Smooth muscle cell (in vitro differentiated cells): Measurements from ENCODE around the gene SLC26A4. TPM values are rescaled to one million over a fixed set of nuclear protein-coding genes. Genes with fewer than 3 reads are reported as not detected.

Experiments
- DNase-seq: peaks from one replicate; lab custom pipeline; 2025; ENCODE audit not compliant: unreplicated experiment; lab: John Stamatoyannopoulos, UW
- H2AFZ ChIP-seq: fragments of 200-600 bp; sonication (generic); 2 replicates; pipeline ENCODE4 v1.6.0; 2016; ENCODE audit warnings: antibody characterized with exemption, low read depth, mild to moderate bottlenecking
- H3F3A ChIP-seq: fragments of 200-600 bp; sonication (generic); 2 replicates; pipeline ENCODE4 v1.6.0; 2017; ENCODE audit warnings: antibody characterized with exemption, low read depth
- H3K27ac ChIP-seq: fragments of 200-600 bp; sonication (generic); 2 replicates; pipeline ENCODE4 v1.5.1; 2016; ENCODE audit warnings: low read depth, mild to moderate bottlenecking
- H3K27me3 ChIP-seq: fragments of 200-600 bp; sonication (generic); 2 replicates; pipeline ENCODE4 v1.6.1; 2016; ENCODE audit warnings: low read depth, mild to moderate bottlenecking
- H3K36me3 ChIP-seq: fragments of 200-600 bp; sonication (generic); 2 replicates; pipeline ENCODE4 v1.5.1; 2016; ENCODE audit warnings: low read depth
- H3K4me1 ChIP-seq: fragments of 200-600 bp; sonication (generic); 2 replicates; pipeline ENCODE4 v1.5.1; 2016; ENCODE audit warnings: low read depth
- H3K4me2 ChIP-seq: fragments of 200-600 bp; sonication (generic); 2 replicates; pipeline ENCODE4 v1.6.0; 2016; ENCODE audit warnings: mild to moderate bottlenecking
- H3K4me3 ChIP-seq: fragments of 200-600 bp; sonication (generic); 2 replicates; pipeline ENCODE4 v1.5.1; 2016; ENCODE audit warnings: mild to moderate bottlenecking
- H3K79me2 ChIP-seq: fragments of 200-600 bp; sonication (generic); 2 replicates; pipeline ENCODE4 v1.6.0; 2016; ENCODE audit warnings: low read depth, mild to moderate bottlenecking
- H3K9ac ChIP-seq: fragments of 200-600 bp; sonication (generic); 2 replicates; pipeline ENCODE4 v1.6.0; 2016; ENCODE audit warnings: low read depth
- H3K9me3 ChIP-seq: fragments of 200-600 bp; sonication (generic); replicated peaks from 2 replicates; pipeline ENCODE4 v1.5.1; 2016; ENCODE audit warnings: low read depth
- H4K20me1 ChIP-seq: fragments of 200-600 bp; sonication (generic); 2 replicates; pipeline ENCODE4 v1.6.0; 2016; ENCODE audit warnings: low read depth
- WGBS: methylation state at CpG from one replicate; pipeline ENCODE4 v1.1.7; 2016; ENCODE audit warnings: low lambda C conversion rate; 5-methylcytosine and 5-hydroxymethylcytosine counted together
- polyA plus RNA-seq: library from polyadenylated mRNA; unstranded; fragments of >200 nt; fragmentation: Nextera tagmentation; extraction: Ambion mirVana; gene quantifications from 2 replicates; pipeline ENCODE4 v1.2.1, GENCODE V29; 2016
- total RNA-seq: library from RNA; depleted of rRNA; stranded (reverse); fragments of >200 nt; gene quantifications from 2 replicates; pipeline ENCODE4 v1.2.3, GENCODE V29; 2014
- TF ChIP-seq, protein P1 (sequence below): fragments of 200-600 bp; sonication (generic); IDR thresholded peaks from 2 replicates; pipeline ENCODE4 v1.5.1; 2017; ENCODE audit warnings: borderline replicate concordance, mild to moderate bottlenecking, antibody characterized with exemption; ENCODE audit not compliant: insufficient read depth, poor library complexity, severe bottlenecking

The SLC26A4 gene
- total and polyA plus RNA-seq, 2 experiments from 2014 or later: 0.06 to 1.7 TPM

DNA sequence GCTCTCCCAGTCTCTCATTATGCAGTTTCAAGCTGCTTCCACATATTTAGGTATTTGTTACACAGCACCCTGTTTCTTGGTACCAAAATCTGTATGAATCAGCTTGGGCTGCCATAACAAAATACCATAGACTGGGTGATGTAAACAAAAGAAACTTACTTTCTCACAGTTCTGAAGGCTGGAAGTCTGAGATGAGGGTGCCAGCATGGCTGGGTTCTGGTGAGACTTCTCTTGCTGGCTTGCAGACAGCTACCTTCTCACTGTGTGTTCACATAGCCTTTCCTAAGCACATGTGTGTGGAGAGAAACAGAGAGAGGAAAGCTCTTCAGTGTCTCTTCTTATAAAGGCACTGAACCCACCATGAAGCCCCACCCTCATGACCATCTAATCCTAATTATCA, 67.6 kb downstream of the SLC26A4 start:
- Histone ChIP-seq H3K9me3 (no peaks in the 10 kb centered on the region), H3K4me2 (no peak overlapping the region), H3K27me3 (peaks cover 17% of the 10 kb centered on the region), H3F3A (no peaks in the 10 kb centered on the region), H3K27ac (no peak overlapping the region), H4K20me1 (no peaks in the 10 kb centered on the region), H3K4me3 (no peak overlapping the region), H3K9ac (no peak overlapping the region), H3K36me3 (no peaks in the 10 kb centered on the region), H3K4me1 (no peaks in the 10 kb centered on the region), H2AFZ (no peak overlapping the region), H3K79me2 (no peaks in the 10 kb centered on the region)
- TF ChIP-seq, protein P1, sequence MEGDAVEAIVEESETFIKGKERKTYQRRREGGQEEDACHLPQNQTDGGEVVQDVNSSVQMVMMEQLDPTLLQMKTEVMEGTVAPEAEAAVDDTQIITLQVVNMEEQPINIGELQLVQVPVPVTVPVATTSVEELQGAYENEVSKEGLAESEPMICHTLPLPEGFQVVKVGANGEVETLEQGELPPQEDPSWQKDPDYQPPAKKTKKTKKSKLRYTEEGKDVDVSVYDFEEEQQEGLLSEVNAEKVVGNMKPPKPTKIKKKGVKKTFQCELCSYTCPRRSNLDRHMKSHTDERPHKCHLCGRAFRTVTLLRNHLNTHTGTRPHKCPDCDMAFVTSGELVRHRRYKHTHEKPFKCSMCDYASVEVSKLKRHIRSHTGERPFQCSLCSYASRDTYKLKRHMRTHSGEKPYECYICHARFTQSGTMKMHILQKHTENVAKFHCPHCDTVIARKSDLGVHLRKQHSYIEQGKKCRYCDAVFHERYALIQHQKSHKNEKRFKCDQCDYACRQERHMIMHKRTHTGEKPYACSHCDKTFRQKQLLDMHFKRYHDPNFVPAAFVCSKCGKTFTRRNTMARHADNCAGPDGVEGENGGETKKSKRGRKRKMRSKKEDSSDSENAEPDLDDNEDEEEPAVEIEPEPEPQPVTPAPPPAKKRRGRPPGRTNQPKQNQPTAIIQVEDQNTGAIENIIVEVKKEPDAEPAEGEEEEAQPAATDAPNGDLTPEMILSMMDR: no peak
- no peak for DNase-seq

DNA sequence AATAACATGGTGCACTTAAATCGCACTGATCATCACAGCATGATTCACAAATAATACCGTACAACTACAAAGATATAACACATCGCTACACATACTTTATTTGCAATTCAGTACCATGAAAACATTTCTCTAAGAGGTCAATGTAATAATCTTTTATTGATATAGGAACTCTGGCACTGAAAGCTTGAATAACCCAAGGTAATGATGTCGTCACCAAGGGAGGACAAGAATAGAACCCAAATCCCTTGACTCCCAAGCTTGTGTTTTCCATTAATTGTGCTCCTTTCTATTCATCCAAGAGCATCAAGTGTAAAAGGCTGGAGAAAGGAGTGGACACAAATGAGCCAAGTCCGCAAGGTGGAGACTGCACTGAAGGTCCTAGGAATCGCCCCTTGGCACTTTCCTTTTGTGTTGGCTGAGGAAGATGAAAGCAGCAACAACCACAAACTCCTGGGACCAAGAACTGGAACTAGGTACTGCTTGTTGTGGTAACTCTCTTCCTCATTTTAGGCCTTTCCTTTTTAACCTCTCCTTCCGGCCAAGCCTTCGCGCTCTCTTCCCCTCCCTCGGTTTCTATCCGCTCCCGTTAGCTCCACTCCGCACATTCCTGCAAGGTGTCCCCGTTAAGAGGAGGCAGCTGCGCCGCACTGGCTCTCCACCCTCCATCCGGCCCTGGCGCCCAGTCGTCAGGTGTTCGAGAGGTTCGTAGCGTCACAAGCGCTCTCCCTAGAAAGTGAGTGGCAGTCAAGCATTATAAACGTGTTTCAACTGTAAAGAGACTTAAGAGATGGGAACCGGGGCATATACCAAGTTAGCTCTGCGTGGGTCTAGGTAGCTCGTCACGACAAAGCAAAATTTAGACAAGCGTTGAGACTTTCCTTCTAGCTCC, 82.3 kb downstream of the SLC26A4 start:
- no peaks in the 10 kb centered on the region for H3K36me3 ChIP-seq
- peak overlapping the region; percentile 94 for H2AFZ ChIP-seq
- no peaks in the 10 kb centered on the region for H3K9me3 ChIP-seq
- H3K4me1 ChIP-seq: peaks cover 21% of the 10 kb centered on the region
- peaks cover 38% of the 10 kb centered on the region for H3K79me2 ChIP-seq
- H3F3A ChIP-seq: peaks cover 4% of the 10 kb centered on the region
- TF ChIP-seq, protein P1: no peak
- H3K4me3 ChIP-seq: peak overlapping the region; percentile 84
- H3K9ac ChIP-seq: peak overlapping the region; percentile 30
- DNase-seq: no peak
- WGBS: 14% methylated on average over 29 of the region's 29 CpGs
- peaks cover 34% of the 10 kb centered on the region for H4K20me1 ChIP-seq
- peak overlapping the region; percentile 100 for H3K4me2 ChIP-seq
- peak overlapping the region; percentile 69 for H3K27ac ChIP-seq
- peaks cover 15% of the 10 kb centered on the region for H3K27me3 ChIP-seq

DNA sequence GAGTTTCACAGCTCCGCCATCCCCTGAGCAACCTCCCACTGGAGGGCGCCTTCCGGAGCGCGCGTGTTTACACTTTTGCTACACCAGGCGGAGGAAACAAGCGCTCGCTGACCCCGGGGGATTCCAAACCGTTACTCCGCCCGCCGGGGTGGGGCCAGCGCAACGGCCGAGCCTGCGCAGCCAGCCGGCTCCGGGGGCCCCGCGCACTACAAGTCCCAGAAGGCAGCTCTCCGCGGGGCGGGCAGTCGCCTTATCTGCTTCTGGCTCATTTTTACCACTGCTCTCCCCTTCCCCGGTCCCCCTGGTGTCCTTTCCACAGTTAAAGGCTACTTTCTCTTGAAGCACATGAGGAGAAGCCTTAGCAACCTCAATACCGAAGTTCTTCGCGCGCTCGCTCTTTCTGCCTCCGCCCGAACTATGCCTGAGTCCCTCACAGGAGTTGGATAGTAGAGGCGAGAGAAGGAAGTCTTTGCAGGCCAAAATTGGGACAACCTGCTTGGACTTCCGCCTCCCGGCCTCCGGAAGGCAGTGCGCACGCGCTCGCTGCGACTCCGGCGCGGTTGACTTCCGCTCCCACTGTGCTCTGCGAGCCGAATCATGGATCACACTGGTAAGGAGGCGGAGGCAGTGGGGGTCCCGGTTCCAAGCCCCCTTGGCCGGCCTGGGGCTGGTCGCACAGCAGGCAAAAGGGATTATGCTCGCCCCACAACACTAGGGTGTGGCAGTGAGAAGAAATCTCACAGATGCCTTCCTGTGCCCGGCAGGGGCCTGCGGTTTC, 83.1 kb downstream of the SLC26A4 start, which contains the start of gene CBLL1:
Gene CBLL1, plus strand, starts transcription at position 576 of the 778 bp plus-strand sequence. Its CDS starts 22 bp downstream, at position 598.
- TF ChIP-seq, protein P1: peak; percentile 53
- Histone ChIP-seq H3K4me3 (peak within 1 kb of the TSS; percentile 84), H3K9me3 (no peaks in the 10 kb centered on the region), H3K27ac (peak within 1 kb of the TSS; percentile 69), H3K27me3 (peaks cover 15% of the 10 kb centered on the region), H3K9ac (peak within 1 kb of the TSS; percentile 80), H3K4me1 (peaks cover 21% of the 10 kb centered on the region), H4K20me1 (peaks cover 42% of the 10 kb centered on the region), H2AFZ (peak within 1 kb of the TSS; percentile 94), H3K79me2 (peaks cover 47% of the 10 kb centered on the region), H3K36me3 (no peaks in the 10 kb centered on the region), H3F3A (peaks cover 4% of the 10 kb centered on the region), H3K4me2 (peak within 1 kb of the TSS; percentile 100)
- peak; percentile 93 for DNase-seq
- 2% methylated on average over 56 of the region's 56 CpGs for WGBS
